GM21723 (cell line): ENCODE results near the gene MBD6.
"Not testable (repeated sequence)": the region's sequence is repeated elsewhere in the genome, so short reads cannot be mapped to it uniquely, and the experiment has no call there.

ENCODE experiments used
- ATAC-seq: cut with Tn5 transposase; IDR thresholded peaks from one replicate; pipeline ENCODE4 v1.9.1; 2021; ENCODE audit warnings: mild to moderate bottlenecking, moderate library complexity; ENCODE audit not compliant: unreplicated experiment

The MBD6 gene

GRCh38 chr12:57513677-57514076 lies 8.9 kb upstream of the MBD6 start:
- not testable (repeated sequence) for ATAC-seq

- ATAC-seq = not testable (repeated sequence)
Measured at GRCh38 chr12:57514246-57514645, 8.4 kb upstream of the MBD6 start.

GRCh38 chr12:57514720-57515407 lies 7.8 kb upstream of the MBD6 start:
- ATAC-seq = no peak

GRCh38 chr12:57515408-57515933 lies 7.2 kb upstream of the MBD6 start:
- no peak for ATAC-seq

- no peak for ATAC-seq
Measured at GRCh38 chr12:57515934-57516541, 6.6 kb upstream of the MBD6 start.

GRCh38 chr12:57516617-57517153 lies 5.9 kb upstream of the MBD6 start:
- no peak for ATAC-seq

GRCh38 chr12:57517187-57517586 lies 5.4 kb upstream of the MBD6 start:
- ATAC-seq = no peak

- not testable (repeated sequence) for ATAC-seq
Measured at GRCh38 chr12:57517718-57518117, 4.9 kb upstream of the MBD6 start.

GRCh38 chr12:57518176-57518919 lies 4.3 kb upstream of the MBD6 start:
- no peak for ATAC-seq

- no peak for ATAC-seq
Measured at GRCh38 chr12:57518920-57519795, 3.5 kb upstream of the MBD6 start.

GRCh38 chr12:57519796-57520052 lies 2.9 kb upstream of the MBD6 start:
- peak; percentile 1 for ATAC-seq

- peak; percentile 66 for ATAC-seq
Measured at GRCh38 chr12:57520053-57520818, 2.4 kb upstream of the MBD6 start, which contains the start of gene DDIT3. Gene DDIT3, minus strand, starts transcription at chr12:57520514. Its CDS starts 3,108 bp downstream, at chr12:57517406.

GRCh38 chr12:57521525-57522010 lies 1.1 kb upstream of the MBD6 start:
- ATAC-seq = no peak

- ATAC-seq = no peak
Measured at GRCh38 chr12:57522887-57523705, 472 bp downstream of the MBD6 start.

- no peak for ATAC-seq
Measured at GRCh38 chr12:57523706-57524614, 1.3 kb downstream of the MBD6 start.

GRCh38 chr12:57524814-57525614 lies 2.4 kb downstream of the MBD6 start:
- no peak for ATAC-seq
